GM12878 (cell line): ENCODE results near the gene ABI1. TPM values are rescaled to one million over a fixed set of nuclear protein-coding genes. Genes with fewer than 3 reads are reported as not detected.

ENCODE experiments used
- ATAC-seq: fragments of 200-7000 bp; cut with Tn5 transposase; 3 replicates; pipeline ENCODE4 v1.9.1; 2020; ENCODE audit warnings: mild to moderate bottlenecking, moderate library complexity
- BruUV-seq: library from RNA; stranded (reverse); fragments of 400-500 nt; replicated peaks from 2 replicates; lab custom pipeline; 2021; lab: Mats Ljungman, UMichigan
- CTCF ChIA-PET: fragments of 300-600 bp; sonication (Branson Sonifier 250); formaldehyde crosslinking; extraction: SDS; loops from one replicate; lab custom pipeline; 2021; ENCODE audit warnings: inconsistent platforms; lab: Yijun Ruan, JAX
- POLR2A ChIA-PET: fragments of 350-600 bp; formaldehyde crosslinking; extraction: SDS; loops from one replicate; lab custom pipeline; 2021; ENCODE audit warnings: inconsistent platforms; lab: Charles Lee
- RAD21 ChIA-PET: fragments of 300-600 bp; sonication (Branson Sonifier 250); formaldehyde crosslinking; loops from one replicate; lab custom pipeline; 2023; ENCODE audit warnings: antibody characterized with exemption; ENCODE audit not compliant: unreplicated experiment; lab: Charles Lee
- SMC1A ChIA-PET: fragments of 300-600 bp; sonication (Branson Sonifier 250); formaldehyde crosslinking; loops from one replicate; lab custom pipeline; 2023; ENCODE audit not compliant: unreplicated experiment, uncharacterized antibody; lab: Charles Lee
- DNase-seq: peaks from one replicate; pipeline ENCODE4 v3.0.0-alpha.2; 2011; ENCODE audit warnings: low read depth, low spot score
- FAIRE-seq: peaks from 3 replicates; lab custom pipeline; 2011; peaks lifted over from hg19 to GRCh38; lab: Jason Lieb, UNC
- H2AFZ ChIP-seq: 2 replicates; pipeline ENCODE4 v1.6.0; 2011; ENCODE audit warnings: low read depth, low read length, control low read depth; ENCODE audit not compliant: control insufficient read depth
- H3K27ac ChIP-seq: 2 replicates; pipeline ENCODE4 v1.5.1; 2011; ENCODE audit warnings: control low read depth; ENCODE audit not compliant: control insufficient read depth, insufficient read depth
- H3K27me3 ChIP-seq, 2 experiments: replicated peaks in 1 of 2; 2 replicates each; pipeline versions ENCODE4 v1.6.0 to v1.6.1; 2011; ENCODE audit warnings: low read length in 1 of 2; ENCODE audit not compliant: control insufficient read depth in 2 of 2, insufficient read depth in 2 of 2
- H3K36me3 ChIP-seq, 2 experiments: 2 replicates each; pipeline ENCODE4 v1.5.1; 2011; ENCODE audit warnings: low read length in 1 of 2; ENCODE audit not compliant: control insufficient read depth in 2 of 2, insufficient read depth in 2 of 2
- H3K4me1 ChIP-seq: 2 replicates; pipeline ENCODE4 v1.6.1; 2011; ENCODE audit warnings: mild to moderate bottlenecking, low read length, moderate library complexity, mixed read lengths; ENCODE audit not compliant: control insufficient read depth, insufficient read depth
- H3K4me2 ChIP-seq: 2 replicates; pipeline ENCODE4 v1.6.0; 2011; ENCODE audit warnings: control low read depth; ENCODE audit not compliant: control insufficient read depth, insufficient read depth
- H3K4me3 ChIP-seq: fragments of 200-600 bp; sonication (generic); 2 replicates; pipeline ENCODE4 v1.5.1; 2016
- H3K79me2 ChIP-seq: 2 replicates; pipeline ENCODE4 v1.6.0; 2011; ENCODE audit warnings: low read length; ENCODE audit not compliant: control insufficient read depth, insufficient read depth
- H3K9ac ChIP-seq: 2 replicates; pipeline ENCODE4 v1.8.0; 2011; ENCODE audit warnings: low read length, control low read depth, mixed read lengths; ENCODE audit not compliant: control insufficient read depth, insufficient read depth
- H3K9me3 ChIP-seq: replicated peaks from 3 replicates; pipeline ENCODE4 v1.5.1; 2011; ENCODE audit warnings: mild to moderate bottlenecking, low read length; ENCODE audit not compliant: control insufficient read depth, insufficient read depth
- H4K20me1 ChIP-seq: 2 replicates; pipeline ENCODE4 v1.6.0; 2011; ENCODE audit not compliant: control insufficient read depth, insufficient read depth
- BHLHE40 ChIP-seq, 2 experiments: fragments of 450-650 bp in 1 of 2; IDR thresholded peaks; 2 replicates each; pipeline ENCODE4 v1.6.1; 2011 to 2017; ENCODE audit warnings: low read depth in 2 of 2, borderline replicate concordance in 1 of 2, improper control_type of control experiment in 1 of 2, low read length in 1 of 2, mild to moderate bottlenecking in 1 of 2
- CUX1 ChIP-seq: IDR thresholded peaks from 2 replicates; pipeline ENCODE4 v1.6.1; 2012; ENCODE audit warnings: improper control_type of control experiment, low read depth, low read length; ENCODE audit not compliant: insufficient replicate concordance
- GABPA ChIP-seq: IDR thresholded peaks from 2 replicates; pipeline ENCODE4 v1.6.1; 2014; ENCODE audit warnings: antibody characterized with exemption, low read depth, mild to moderate bottlenecking, inconsistent platforms
- KAT2A ChIP-seq: conservative IDR thresholded peaks from 2 replicates; pipeline ENCODE4 v1.6.1; 2011; ENCODE audit warnings: low read depth, low read length; ENCODE audit not compliant: control insufficient read depth
- NKRF ChIP-seq: fragments of 450-650 bp; conservative IDR thresholded peaks from 2 replicates; pipeline ENCODE4 v1.6.1; 2017; ENCODE audit warnings: mild to moderate bottlenecking, moderate library complexity
- NR2F1 ChIP-seq: fragments of 450-650 bp; conservative IDR thresholded peaks from 2 replicates; pipeline ENCODE4 v1.6.1; 2017; ENCODE audit warnings: mild to moderate bottlenecking
- POU2F2 ChIP-seq: IDR thresholded peaks from 3 replicates; pipeline ENCODE4 v1.6.1; 2011; ENCODE audit warnings: low read depth, mild to moderate bottlenecking, low read length, borderline replicate concordance
- RELA ChIP-seq: fragments of 450-650 bp; IDR thresholded peaks from 2 replicates; pipeline ENCODE4 v1.8.0; 2014; ENCODE audit warnings: borderline replicate concordance; ENCODE audit not compliant: partially characterized antibody
- SP1 ChIP-seq: IDR thresholded peaks from one replicate; pipeline ENCODE4 v1.6.1; 2011; ENCODE audit warnings: low read depth, low read length
- SRF ChIP-seq, 2 experiments: IDR thresholded peaks; 2 replicates each; pipeline ENCODE4 v1.6.1; 2011; ENCODE audit warnings: low read depth in 2 of 2, low read length in 2 of 2, mild to moderate bottlenecking in 1 of 2, moderate library complexity in 1 of 2
- TARDBP ChIP-seq: IDR thresholded peaks from 2 replicates; pipeline ENCODE4 v1.6.1; 2016; ENCODE audit warnings: borderline replicate concordance
- YBX1 ChIP-seq: fragments of 450-650 bp; IDR thresholded peaks from 2 replicates; pipeline ENCODE4 v1.6.1; 2016; ENCODE audit warnings: antibody characterized with exemption
- ZBTB11 ChIP-seq: fragments of 450-650 bp; formaldehyde crosslinking; IDR thresholded peaks from 2 replicates; pipeline ENCODE4 v1.5.0; 2022; ENCODE audit warnings: mild to moderate bottlenecking, missing genetic modification characterization
- WGBS: methylation state at CpG from one replicate; pipeline ENCODE4 v1.1.6; 2016; ENCODE audit warnings: low lambda C conversion rate; ENCODE audit not compliant: insufficient replicate concordance, insufficient coverage; ENCODE audit errors: missing lambda C conversion rate; 5-methylcytosine and 5-hydroxymethylcytosine counted together
- in situ Hi-C: fragments of 300-500 bp; cut with MboI; formaldehyde crosslinking; loops from 9 replicates; pipeline ENCODE4 v1.14.3; 2018; ENCODE audit warnings: mixed read lengths
- intact Hi-C: fragments of 100-400 bp; cut with micrococcal nuclease; formaldehyde crosslinking; loops from one replicate; pipeline ENCODE4 v1.14.2; 2022; ENCODE audit not compliant: unreplicated experiment
- polyA plus RNA-seq, 11 experiments: library from polyadenylated mRNA; depleted of rRNA in 4 of 11; unstranded in 6 of 11; stranded (reverse) in 5 of 11; fragments of >200 nt; fragmentation: Nextera tagmentation in 4 of 11; fragmentation: Illumina TruSeq in 1 of 11; extraction: Ambion mirVana in 4 of 11; extraction: Trizol in 1 of 11; gene quantifications; 1 replicate in 1 of 11; 2 replicates in 10 of 11; pipeline versions ENCODE4 v1.2.1 to v1.2.3, GENCODE V29; 2011 to 2016; ENCODE audit warnings: inconsistent platforms in 2 of 11, missing spikeins in 2 of 11, low read depth in 1 of 11
- total RNA-seq, 4 experiments: library from RNA; depleted of rRNA in 3 of 4; stranded (reverse); fragments of >200 nt in 3 of 4; fragmentation: Illumina TruSeq in 1 of 4; extraction: Trizol in 1 of 4; gene quantifications; 2 replicates each; pipeline versions ENCODE4 v1.2.1 to v1.2.3, GENCODE V29; 2013 to 2021

ABI1 gene
- total and polyA plus RNA-seq, 10 of the 15 experiments (the other 5 are each of a cell fraction or from before 2014, with no cell fraction given) = 31.2 to 73.2 (median 50.7) TPM

DNA sequence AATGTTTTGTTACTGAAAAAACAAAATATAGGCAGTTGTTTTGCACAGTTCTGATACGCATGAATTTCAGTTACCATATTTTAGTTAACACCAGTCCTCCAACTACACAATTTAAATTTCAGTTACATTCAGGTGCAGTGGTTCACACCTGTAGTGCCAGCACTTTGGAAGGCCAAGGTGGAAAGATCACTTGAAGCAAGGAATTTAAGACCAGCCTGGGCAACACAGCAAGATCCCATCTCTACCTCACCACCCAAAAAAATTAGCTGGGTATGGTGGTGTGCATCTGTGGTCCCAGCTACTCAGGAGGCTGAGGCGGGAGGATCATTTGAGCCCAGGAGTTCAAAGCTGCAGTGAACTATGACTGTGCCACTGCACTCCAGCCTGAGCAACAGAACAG, 45.3 kb downstream of the ABI1 start:
- ChIA-PET RAD21 (no interaction called here), CTCF (interaction anchor here (1.2 to 1.4 kb wide), 3 partner anchors 10 to 29 kb away, joined by 3 to 12 read pairs (median 3); no protein-coding TSS in a partner anchor), POLR2A (interaction anchor here (1.0 to 1.3 kb wide), 2 partner anchors 10 to 34 kb away, joined by 3 to 4 read pairs; no protein-coding TSS in a partner anchor), SMC1A (interaction anchor here (0.7 to 2.0 kb wide), 10 partner anchors 8 to 60 kb away, joined by 3 to 9 read pairs (median 4); no protein-coding TSS in a partner anchor)
- Histone ChIP-seq H3K27ac (no peak overlapping the region), H3K4me2 (no peak overlapping the region), H3K4me3 (no peak overlapping the region), H4K20me1 (no peaks in the 10 kb centered on the region), H3K9me3 (no peaks in the 10 kb centered on the region; the same call in 2 of the 3 replicates), H3K79me2 (peaks cover 82% of the 10 kb centered on the region), H3K36me3 (peaks cover 0 to 20% of the 10 kb centered on the region in 2 experiments; a peak in 1 of 4 replicates), H2AFZ (no peak overlapping the region), H3K9ac (no peak overlapping the region), H3K27me3 (no peaks in the 10 kb centered on the region), H3K4me1 (no peaks in the 10 kb centered on the region; the same call in 1 of the 2 replicates)
- in situ Hi-C loops = no loop called here
- no peak for ATAC-seq
- no TSS peak for BruUV-seq
- intact Hi-C loops = no loop called here
- no peak for DNase-seq
- WGBS = 97% methylated on average over 2 of the region's 2 CpGs
- no peak for FAIRE-seq
- TF ChIP-seq KAT2A (no peak), NKRF (no peak), ZBTB11 (no peak), TARDBP (no peak), NR2F1 (no peak), BHLHE40 (IDR thresholded peaks at IDR 0.05; ENCODE audit: borderline replicate concordance in 1 of 2, low read depth in 2 of 2, low read length in 1 of 2) (no peak), CUX1 (no peak), YBX1 (no peak), SP1 (no peak), RELA (no peak), GABPA (no peak), POU2F2 (no peak), SRF (IDR thresholded peaks at IDR 0.05; ENCODE audit: low read depth in 2 of 2, low read length in 2 of 2) (no peak)
